Right lobe of liver (tissue), 4 donors: ENCODE results near the gene SGSM2.

Source experiments
- CTCF ChIP-seq, 4 donors: fragments of 200-600 bp in 3 of 4; fragments of 450-650 bp in 1 of 4; IDR thresholded peaks; one replicate each; pipeline versions ENCODE4 v1.5.1 to v1.8.0; 2016 to 2022; ENCODE audit warnings: antibody characterized with exemption in 4 of 4, mild to moderate bottlenecking in 2 of 4
- POLR2A ChIP-seq: fragments of 450-650 bp; IDR thresholded peaks from one replicate; pipeline ENCODE4 v1.6.1; 2017; ENCODE audit warnings: antibody characterized with exemption, mild to moderate bottlenecking
- donor health status: DM: no; HTN: no; CAD: no.
- donor health status: DM: no; HTN: no; CAD: no.
- donor health status: DM: no; HTN: yes; CAD: no.

DNA sequence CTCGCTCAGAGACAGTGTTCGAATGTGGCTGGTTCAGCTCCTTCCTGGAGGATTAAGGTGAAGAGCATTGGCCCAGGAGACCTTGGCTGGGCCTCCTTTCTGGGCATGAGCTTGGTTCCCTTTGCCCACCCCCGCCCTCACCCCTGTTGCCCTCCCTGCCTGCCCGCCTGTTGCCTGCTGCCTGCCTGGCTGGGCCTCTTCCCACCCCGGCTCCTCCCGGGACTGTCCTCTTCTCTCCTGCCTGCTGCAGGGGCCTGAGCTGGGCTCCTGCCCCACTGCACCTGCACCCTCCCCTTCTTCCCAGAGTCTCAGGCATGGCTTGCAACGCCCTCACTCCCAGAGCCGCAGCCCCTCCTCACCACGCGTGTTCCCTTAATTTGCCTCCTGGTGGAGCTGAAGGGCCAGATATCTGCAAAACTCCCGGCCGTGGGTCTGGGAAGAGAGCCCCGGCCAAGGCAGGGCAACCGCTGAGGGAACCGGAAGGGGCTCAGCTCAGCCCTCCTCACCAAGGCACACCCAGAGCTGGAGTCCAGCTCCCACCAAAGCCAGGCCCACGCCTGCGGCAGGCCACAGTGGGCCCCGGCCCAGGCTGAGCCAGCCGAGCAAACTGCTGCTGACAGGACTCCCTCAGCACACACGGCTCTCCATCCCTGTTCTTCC, 32.4 kb downstream of the SGSM2 start:
- TF ChIP-seq CTCF (IDR thresholded peaks at IDR 0.05): no peak
- no peak for TF ChIP-seq POLR2A
